HepG2 (cell line): Measurements from ENCODE around the gene SERPINA9. TPM values are rescaled to one million over a fixed set of nuclear protein-coding genes. Genes with fewer than 3 reads are reported as not detected.

ENCODE experiments used
- ATAC-seq: fragments of 200-7000 bp; cut with Tn5 transposase; 3 replicates; pipeline ENCODE4 v1.9.1; 2020; ENCODE audit warnings: mild to moderate bottlenecking, moderate library complexity
- BruUV-seq: library from RNA; stranded (reverse); fragments of 400-500 nt; replicated peaks from 2 replicates; lab custom pipeline; 2021; lab: Mats Ljungman, UMichigan
- CTCF ChIA-PET: fragments of 300-600 bp; formaldehyde crosslinking; extraction: SDS; loops from one replicate; lab custom pipeline; 2021; ENCODE audit warnings: low total read pairs, inconsistent platforms, low intra/inter-chr PET ratio; lab: Yijun Ruan, JAX
- POLR2A ChIA-PET: fragments of 350-600 bp; sonication (Branson Sonifier 250); formaldehyde crosslinking; loops from one replicate; lab custom pipeline; 2020; ENCODE audit warnings: antibody characterized with exemption, inconsistent platforms; lab: Yijun Ruan, JAX
- DNase-seq: peaks from one replicate; pipeline ENCODE4 v3.0.0-alpha.2; 2015; ENCODE audit warnings: low spot score
- FAIRE-seq: peaks from 3 replicates; lab custom pipeline; 2011; peaks lifted over from hg19 to GRCh38; lab: Jason Lieb, UNC
- H2AFZ ChIP-seq: one replicate; pipeline ENCODE4 v1.6.1; 2011; ENCODE audit warnings: low read length, inconsistent platforms
- H3K27ac ChIP-seq: fragments of 300-600 bp; 3 replicates; pipeline ENCODE4 v1.8.0; 2011; ENCODE audit warnings: mixed run types, mild to moderate bottlenecking, mixed read lengths, low read length, inconsistent platforms; ENCODE audit not compliant: insufficient read depth; ENCODE audit errors: extremely low read length
- H3K27me3 ChIP-seq, 2 experiments: fragments of 200-600 bp in 1 of 2; 2 replicates in 1 of 2; 3 replicates in 1 of 2; pipeline versions ENCODE4 v1.6.0 to v1.8.0; 2011; ENCODE audit warnings: low read length in 2 of 2, mild to moderate bottlenecking in 2 of 2, moderate library complexity in 2 of 2, inconsistent platforms in 1 of 2; ENCODE audit not compliant: insufficient read depth in 2 of 2, control insufficient read depth in 1 of 2
- H3K36me3 ChIP-seq, 2 experiments: fragments of 200-600 bp in 1 of 2; replicated peaks in 1 of 2; 2 replicates in 1 of 2; 3 replicates in 1 of 2; pipeline versions ENCODE4 v1.5.1 to v1.8.0; 2011; ENCODE audit warnings: low read length in 2 of 2, inconsistent platforms in 1 of 2; ENCODE audit not compliant: insufficient read depth in 2 of 2, control insufficient read depth in 1 of 2
- H3K4me1 ChIP-seq: 2 replicates; pipeline ENCODE4 v1.5.1; 2012; ENCODE audit warnings: low read length, inconsistent platforms; ENCODE audit not compliant: insufficient read depth
- H3K4me2 ChIP-seq: 2 replicates; pipeline ENCODE4 v1.6.0; 2011; ENCODE audit warnings: low read depth, low read length, inconsistent platforms
- H3K4me3 ChIP-seq, 3 experiments: fragments of 200-600 bp in 1 of 3; sonication (generic), shearing (Covaris generic) in 1 of 3; replicated peaks in 1 of 3; 2 replicates each; pipeline ENCODE4 v1.5.1; 2011 to 2016; ENCODE audit warnings: low read length in 3 of 3, inconsistent platforms in 2 of 3, low read depth in 2 of 3, mild to moderate bottlenecking in 2 of 3, control low read depth in 1 of 3, mixed read lengths in 1 of 3; ENCODE audit not compliant: insufficient read depth in 1 of 3
- H3K79me2 ChIP-seq: one replicate; pipeline ENCODE4 v1.6.1; 2011; ENCODE audit warnings: low read length, inconsistent platforms; ENCODE audit not compliant: insufficient read depth
- H3K9ac ChIP-seq: 2 replicates; pipeline ENCODE4 v1.6.0; 2011; ENCODE audit warnings: mild to moderate bottlenecking, low read depth, low read length, inconsistent platforms; ENCODE audit not compliant: insufficient read depth
- H3K9me3 ChIP-seq: 2 replicates; pipeline ENCODE4 v1.5.1; 2012; ENCODE audit warnings: mild to moderate bottlenecking, low read length
- H4K20me1 ChIP-seq: 2 replicates; pipeline ENCODE4 v1.6.0; 2011; ENCODE audit warnings: inconsistent platforms, mild to moderate bottlenecking, low read length, moderate library complexity; ENCODE audit not compliant: insufficient read depth
- ELF3 ChIP-seq: IDR thresholded peaks from 2 replicates; pipeline ENCODE4 v1.6.1; 2016; ENCODE audit warnings: missing genetic modification reagents, missing compliant biosample characterization
- MAF1 ChIP-seq: sonication (generic); formaldehyde crosslinking; IDR thresholded peaks from 2 replicates; pipeline ENCODE4 v1.5.0; 2020; ENCODE audit warnings: missing genetic modification reagents, borderline replicate concordance
- ONECUT2 ChIP-seq: sonication (generic); formaldehyde crosslinking; IDR thresholded peaks from 2 replicates; pipeline ENCODE4 v1.4.0; 2020; ENCODE audit warnings: missing genetic modification reagents
- PAX8 ChIP-seq: sonication (generic); formaldehyde crosslinking; IDR thresholded peaks from 2 replicates; pipeline ENCODE4 v1.8.0; 2022; ENCODE audit warnings: mild to moderate bottlenecking, missing genetic modification reagents, borderline replicate concordance
- SAP130 ChIP-seq: IDR thresholded peaks from 2 replicates; pipeline ENCODE4 v1.6.1; 2016; ENCODE audit warnings: low read depth
- SUZ12 ChIP-seq: fragments of 150-350 bp; IDR thresholded peaks from 2 replicates; pipeline ENCODE4 v1.6.1; 2014; ENCODE audit warnings: low read depth, low read length
- TARDBP ChIP-seq: sonication (generic); formaldehyde crosslinking; IDR thresholded peaks from 2 replicates; pipeline ENCODE4 v1.8.0; 2022; ENCODE audit warnings: mild to moderate bottlenecking, missing genetic modification reagents
- ZFP62 ChIP-seq: sonication (generic); formaldehyde crosslinking; IDR thresholded peaks from 2 replicates; pipeline ENCODE4 v1.4.0; 2020; ENCODE audit warnings: missing genetic modification reagents
- ZNF224 ChIP-seq: sonication (generic); formaldehyde crosslinking; IDR thresholded peaks from 2 replicates; pipeline ENCODE4 v1.5.0; 2020; ENCODE audit warnings: mild to moderate bottlenecking, missing genetic modification reagents
- ZNF577 ChIP-seq: sonication (generic); formaldehyde crosslinking; IDR thresholded peaks from 2 replicates; pipeline ENCODE4 v1.4.0; 2020; ENCODE audit warnings: mild to moderate bottlenecking, low read depth, missing genetic modification reagents, borderline replicate concordance
- ZNF713 ChIP-seq: sonication (generic); formaldehyde crosslinking; IDR thresholded peaks from 2 replicates; pipeline ENCODE4 v1.4.0; 2020; ENCODE audit warnings: mild to moderate bottlenecking, missing genetic modification reagents
- ZSCAN20 ChIP-seq: sonication (generic); formaldehyde crosslinking; IDR thresholded peaks from 2 replicates; pipeline ENCODE4 v1.4.0; 2020; ENCODE audit warnings: missing genetic modification reagents, mild to moderate bottlenecking, borderline replicate concordance
- ZSCAN25 ChIP-seq: sonication (generic); formaldehyde crosslinking; IDR thresholded peaks from 2 replicates; pipeline ENCODE4 v1.8.0; 2022; ENCODE audit warnings: mild to moderate bottlenecking, missing genetic modification reagents
- WGBS: methylation state at CpG from one replicate; pipeline ENCODE4 v1.1.6; 2017; ENCODE audit warnings: low lambda C conversion rate; 5-methylcytosine and 5-hydroxymethylcytosine counted together
- in situ Hi-C: cut with HindIII; loops from 2 replicates; pipeline ENCODE4 v1.10.0; 2017; ENCODE audit warnings: low pct_unique_long_range_greater_than_20kb; ENCODE audit not compliant: extremely low pct_ligation_motif_present
- intact Hi-C: fragments of 100-400 bp; cut with micrococcal nuclease; formaldehyde crosslinking; loops from one replicate; pipeline ENCODE4 v1.10.0; 2022; ENCODE audit not compliant: unreplicated experiment
- polyA plus RNA-seq, 8 experiments: library from polyadenylated mRNA; depleted of rRNA in 3 of 8; stranded (reverse) in 7 of 8; unstranded in 1 of 8; fragments of >200 nt; fragmentation: Illumina TruSeq in 4 of 8; extraction: Trizol in 4 of 8; gene quantifications; 2 replicates each; pipeline versions ENCODE4 v1.2.1 to v1.2.3, GENCODE V29; 2011 to 2016; ENCODE audit warnings: low read depth in 4 of 8, missing spikeins in 1 of 8, mixed read lengths in 1 of 8; ENCODE audit not compliant: insufficient read depth in 1 of 8
- total RNA-seq, 5 experiments: library from RNA; depleted of rRNA; stranded (reverse); fragments of >200 nt; fragmentation: Illumina TruSeq; extraction: Trizol; gene quantifications; 2 replicates each; pipeline ENCODE4 v1.2.3, GENCODE V29; 2016; ENCODE audit warnings: low read depth in 1 of 5
- TF ChIP-seq, protein P1 (sequence below): sonication (generic); formaldehyde crosslinking; IDR thresholded peaks from 2 replicates; pipeline ENCODE4 v1.8.0; 2022; ENCODE audit warnings: mild to moderate bottlenecking, missing genetic modification reagents
- TF ChIP-seq, protein P2 (sequence below): sonication (generic); formaldehyde crosslinking; IDR thresholded peaks from 2 replicates; pipeline ENCODE4 v1.4.0; 2020; ENCODE audit warnings: missing genetic modification reagents
- TF ChIP-seq, protein P3 (sequence below): sonication (generic); formaldehyde crosslinking; conservative IDR thresholded peaks from 2 replicates; pipeline ENCODE4 v1.4.0; 2020; ENCODE audit warnings: missing genetic modification reagents
- TF ChIP-seq, protein P4 (sequence below): sonication (generic); formaldehyde crosslinking; IDR thresholded peaks from 2 replicates; pipeline ENCODE4 v1.5.1; 2020; ENCODE audit warnings: mild to moderate bottlenecking, missing genetic modification reagents, moderate library complexity

Gene SERPINA9
- total and polyA plus RNA-seq, 2 of the 13 experiments (the other 11 are each of a cell fraction or from before 2014, with no cell fraction given) = 0.21 TPM; not detected in 1

DNA sequence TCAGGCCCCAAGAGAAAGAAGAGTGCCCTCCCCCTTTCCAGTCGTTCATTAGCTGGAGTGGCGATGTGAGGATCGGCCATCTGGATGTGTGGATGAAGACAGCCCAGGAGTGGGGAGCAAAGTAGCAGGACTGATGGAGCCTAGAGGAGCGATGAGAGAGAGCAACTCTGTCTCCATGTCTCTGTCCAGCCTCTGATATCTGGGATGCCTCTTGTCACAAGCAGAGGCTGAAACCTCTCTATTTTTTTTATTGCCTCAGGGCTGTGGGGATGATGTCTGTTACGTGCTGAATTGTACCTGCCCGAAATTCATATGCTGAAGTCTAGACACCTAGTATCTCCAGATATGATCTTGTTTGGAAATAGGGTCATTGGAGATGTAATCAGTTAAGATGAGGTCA is 26.1 kb downstream of the SERPINA9 start:
- POLR2A ChIA-PET = no interaction called here
- H4K20me1 ChIP-seq = no peaks in the 10 kb centered on the region
- H3K9me3 ChIP-seq = no peaks in the 10 kb centered on the region
- TF ChIP-seq ZNF577 (CRISPR knock-in tag) (no peak), TARDBP (CRISPR knock-in tag) (peak; percentile 65; the same call in 1 of the 2 replicates), SAP130 (CRISPR knock-in tag) (0 out of 2 replicates have a peak, but pooled peaks have one; percentile 0), ZSCAN20 (CRISPR knock-in tag) (no peak), ONECUT2 (CRISPR knock-in tag) (no peak), ZNF713 (CRISPR knock-in tag) (no peak), ZNF224 (no peak), ELF3 (no peak), SUZ12 (no peak), MAF1 (no peak), ZSCAN25 (no peak), PAX8 (no peak), ZFP62 (CRISPR knock-in tag) (no peak)
- TF ChIP-seq, protein P1, sequence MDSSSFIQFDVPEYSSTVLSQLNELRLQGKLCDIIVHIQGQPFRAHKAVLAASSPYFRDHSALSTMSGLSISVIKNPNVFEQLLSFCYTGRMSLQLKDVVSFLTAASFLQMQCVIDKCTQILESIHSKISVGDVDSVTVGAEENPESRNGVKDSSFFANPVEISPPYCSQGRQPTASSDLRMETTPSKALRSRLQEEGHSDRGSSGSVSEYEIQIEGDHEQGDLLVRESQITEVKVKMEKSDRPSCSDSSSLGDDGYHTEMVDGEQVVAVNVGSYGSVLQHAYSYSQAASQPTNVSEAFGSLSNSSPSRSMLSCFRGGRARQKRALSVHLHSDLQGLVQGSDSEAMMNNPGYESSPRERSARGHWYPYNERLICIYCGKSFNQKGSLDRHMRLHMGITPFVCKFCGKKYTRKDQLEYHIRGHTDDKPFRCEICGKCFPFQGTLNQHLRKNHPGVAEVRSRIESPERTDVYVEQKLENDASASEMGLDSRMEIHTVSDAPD (CRISPR knock-in tag) = no peak
- TF ChIP-seq, protein P2, sequence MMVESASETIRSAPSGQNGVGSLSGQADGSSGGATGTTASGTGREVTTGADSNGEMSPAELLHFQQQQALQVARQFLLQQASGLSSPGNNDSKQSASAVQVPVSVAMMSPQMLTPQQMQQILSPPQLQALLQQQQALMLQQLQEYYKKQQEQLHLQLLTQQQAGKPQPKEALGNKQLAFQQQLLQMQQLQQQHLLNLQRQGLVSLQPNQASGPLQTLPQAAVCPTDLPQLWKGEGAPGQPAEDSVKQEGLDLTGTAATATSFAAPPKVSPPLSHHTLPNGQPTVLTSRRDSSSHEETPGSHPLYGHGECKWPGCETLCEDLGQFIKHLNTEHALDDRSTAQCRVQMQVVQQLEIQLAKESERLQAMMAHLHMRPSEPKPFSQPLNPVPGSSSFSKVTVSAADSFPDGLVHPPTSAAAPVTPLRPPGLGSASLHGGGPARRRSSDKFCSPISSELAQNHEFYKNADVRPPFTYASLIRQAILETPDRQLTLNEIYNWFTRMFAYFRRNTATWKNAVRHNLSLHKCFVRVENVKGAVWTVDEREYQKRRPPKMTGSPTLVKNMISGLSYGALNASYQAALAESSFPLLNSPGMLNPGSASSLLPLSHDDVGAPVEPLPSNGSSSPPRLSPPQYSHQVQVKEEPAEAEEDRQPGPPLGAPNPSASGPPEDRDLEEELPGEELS (CRISPR knock-in tag) = no peak
- TF ChIP-seq, protein P3, sequence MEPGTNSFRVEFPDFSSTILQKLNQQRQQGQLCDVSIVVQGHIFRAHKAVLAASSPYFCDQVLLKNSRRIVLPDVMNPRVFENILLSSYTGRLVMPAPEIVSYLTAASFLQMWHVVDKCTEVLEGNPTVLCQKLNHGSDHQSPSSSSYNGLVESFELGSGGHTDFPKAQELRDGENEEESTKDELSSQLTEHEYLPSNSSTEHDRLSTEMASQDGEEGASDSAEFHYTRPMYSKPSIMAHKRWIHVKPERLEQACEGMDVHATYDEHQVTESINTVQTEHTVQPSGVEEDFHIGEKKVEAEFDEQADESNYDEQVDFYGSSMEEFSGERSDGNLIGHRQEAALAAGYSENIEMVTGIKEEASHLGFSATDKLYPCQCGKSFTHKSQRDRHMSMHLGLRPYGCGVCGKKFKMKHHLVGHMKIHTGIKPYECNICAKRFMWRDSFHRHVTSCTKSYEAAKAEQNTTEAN (CRISPR knock-in tag) = no peak
- TF ChIP-seq, protein P4, sequence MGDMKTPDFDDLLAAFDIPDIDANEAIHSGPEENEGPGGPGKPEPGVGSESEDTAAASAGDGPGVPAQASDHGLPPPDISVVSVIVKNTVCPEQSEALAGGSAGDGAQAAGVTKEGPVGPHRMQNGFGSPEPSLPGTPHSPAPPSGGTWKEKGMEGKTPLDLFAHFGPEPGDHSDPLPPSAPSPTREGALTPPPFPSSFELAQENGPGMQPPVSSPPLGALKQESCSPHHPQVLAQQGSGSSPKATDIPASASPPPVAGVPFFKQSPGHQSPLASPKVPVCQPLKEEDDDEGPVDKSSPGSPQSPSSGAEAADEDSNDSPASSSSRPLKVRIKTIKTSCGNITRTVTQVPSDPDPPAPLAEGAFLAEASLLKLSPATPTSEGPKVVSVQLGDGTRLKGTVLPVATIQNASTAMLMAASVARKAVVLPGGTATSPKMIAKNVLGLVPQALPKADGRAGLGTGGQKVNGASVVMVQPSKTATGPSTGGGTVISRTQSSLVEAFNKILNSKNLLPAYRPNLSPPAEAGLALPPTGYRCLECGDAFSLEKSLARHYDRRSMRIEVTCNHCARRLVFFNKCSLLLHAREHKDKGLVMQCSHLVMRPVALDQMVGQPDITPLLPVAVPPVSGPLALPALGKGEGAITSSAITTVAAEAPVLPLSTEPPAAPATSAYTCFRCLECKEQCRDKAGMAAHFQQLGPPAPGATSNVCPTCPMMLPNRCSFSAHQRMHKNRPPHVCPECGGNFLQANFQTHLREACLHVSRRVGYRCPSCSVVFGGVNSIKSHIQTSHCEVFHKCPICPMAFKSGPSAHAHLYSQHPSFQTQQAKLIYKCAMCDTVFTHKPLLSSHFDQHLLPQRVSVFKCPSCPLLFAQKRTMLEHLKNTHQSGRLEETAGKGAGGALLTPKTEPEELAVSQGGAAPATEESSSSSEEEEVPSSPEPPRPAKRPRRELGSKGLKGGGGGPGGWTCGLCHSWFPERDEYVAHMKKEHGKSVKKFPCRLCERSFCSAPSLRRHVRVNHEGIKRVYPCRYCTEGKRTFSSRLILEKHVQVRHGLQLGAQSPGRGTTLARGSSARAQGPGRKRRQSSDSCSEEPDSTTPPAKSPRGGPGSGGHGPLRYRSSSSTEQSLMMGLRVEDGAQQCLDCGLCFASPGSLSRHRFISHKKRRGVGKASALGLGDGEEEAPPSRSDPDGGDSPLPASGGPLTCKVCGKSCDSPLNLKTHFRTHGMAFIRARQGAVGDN = peak; percentile 43
- H3K4me2 ChIP-seq = peak overlapping the region; percentile 93
- peaks cover 52% of the 10 kb centered on the region for H3K79me2 ChIP-seq
- CTCF ChIA-PET = no interaction called here
- H3K4me3 ChIP-seq = peak overlapping the region in 1 of 3 experiments; percentile 79; a peak in 3 of 6 replicates
- in situ Hi-C loops (no loop called here), intact Hi-C loops (no loop called here)
- 100% methylated on average over 6 of the region's 6 CpGs for WGBS
- ATAC-seq (no peak), FAIRE-seq (no peak), DNase-seq (no peak)
- peak overlapping the region; percentile 99; the same call in 1 of the 2 replicates for H3K9ac ChIP-seq
- H3K27ac ChIP-seq = peak overlapping the region; percentile 99
- H2AFZ ChIP-seq = no peak overlapping the region
- H3K36me3 ChIP-seq = peaks cover 0 to 25% of the 10 kb centered on the region in 2 experiments
- peaks cover 94% of the 10 kb centered on the region for H3K4me1 ChIP-seq
- no peaks in the 10 kb centered on the region; a peak in 1 of 5 replicates for H3K27me3 ChIP-seq
- BruUV-seq = no TSS peak
